Astrocyte (in vitro differentiated cells and primary cell): ENCODE measurements around the gene CD82. TPM values are rescaled to one million over a fixed set of nuclear protein-coding genes. Genes with fewer than 3 reads are reported as not detected.

Experiments
- DNase-seq: peaks from one replicate; pipeline ENCODE4 v3.0.0-alpha.2; 2010; ENCODE audit warnings: low read depth
- FAIRE-seq: peaks from 2 replicates; lab custom pipeline; 2011; peaks lifted over from hg19 to GRCh38; lab: Jason Lieb, UNC
- H2AFZ ChIP-seq: 2 replicates; pipeline ENCODE4 v1.6.0; 2012; ENCODE audit warnings: low read depth, low read length, inconsistent platforms
- H3K27ac ChIP-seq: 2 replicates; pipeline ENCODE4 v1.5.1; 2011; ENCODE audit warnings: low read depth, low read length, inconsistent platforms
- H3K27me3 ChIP-seq: 2 replicates; pipeline ENCODE4 v1.6.0; 2011; ENCODE audit warnings: low read length, inconsistent platforms; ENCODE audit not compliant: insufficient read depth
- H3K36me3 ChIP-seq: 2 replicates; pipeline ENCODE4 v1.5.1; 2011; ENCODE audit warnings: low read length, inconsistent platforms; ENCODE audit not compliant: insufficient read depth
- H3K4me1 ChIP-seq: 2 replicates; pipeline ENCODE4 v1.5.1; 2011; ENCODE audit warnings: low read length, inconsistent platforms; ENCODE audit not compliant: insufficient read depth
- H3K4me2 ChIP-seq: 2 replicates; pipeline ENCODE4 v1.6.0; 2012; ENCODE audit warnings: low read length, inconsistent platforms
- H3K4me3 ChIP-seq: 2 replicates; pipeline ENCODE4 v1.5.1; 2011; ENCODE audit warnings: low read depth, mild to moderate bottlenecking, low read length, inconsistent platforms; ENCODE audit not compliant: insufficient read depth
- H3K79me2 ChIP-seq: 2 replicates; pipeline ENCODE4 v1.6.0; 2012; ENCODE audit warnings: mild to moderate bottlenecking, low read length, inconsistent platforms; ENCODE audit not compliant: insufficient read depth
- H3K9ac ChIP-seq: 2 replicates; pipeline ENCODE4 v1.6.0; 2012; ENCODE audit warnings: mild to moderate bottlenecking, low read length, inconsistent platforms
- H3K9me3 ChIP-seq: 2 replicates; pipeline ENCODE4 v1.5.1; 2012; ENCODE audit warnings: low read depth, mild to moderate bottlenecking, low read length, inconsistent platforms; ENCODE audit not compliant: insufficient read depth
- H4K20me1 ChIP-seq: 2 replicates; pipeline ENCODE4 v1.6.0; 2012; ENCODE audit warnings: low read length, inconsistent platforms; ENCODE audit not compliant: insufficient read depth
- H3K27ac Mint-ChIP-seq: one replicate; pipeline ENCODE4 v1.8.0; 2021; ENCODE audit warnings: mild to moderate bottlenecking, mixed read lengths; ENCODE audit not compliant: unreplicated experiment
- H3K27me3 Mint-ChIP-seq: one replicate; pipeline ENCODE4 v1.8.0; 2021; ENCODE audit warnings: low read depth, mixed read lengths; ENCODE audit not compliant: unreplicated experiment
- H3K36me3 Mint-ChIP-seq: one replicate; pipeline ENCODE4 v1.8.0; 2021; ENCODE audit warnings: low read depth, mixed read lengths; ENCODE audit not compliant: unreplicated experiment
- H3K4me1 Mint-ChIP-seq: one replicate; pipeline ENCODE4 v1.8.0; 2021; ENCODE audit warnings: low read depth, mixed read lengths; ENCODE audit not compliant: unreplicated experiment
- H3K4me3 Mint-ChIP-seq: one replicate; pipeline ENCODE4 v1.8.0; 2021; ENCODE audit warnings: mild to moderate bottlenecking, moderate library complexity, mixed read lengths; ENCODE audit not compliant: unreplicated experiment
- H3K9me3 Mint-ChIP-seq: one replicate; pipeline ENCODE4 v1.8.0; 2021; ENCODE audit warnings: mild to moderate bottlenecking, mixed read lengths; ENCODE audit not compliant: unreplicated experiment
- CTCF ChIP-seq: IDR thresholded peaks from 2 replicates; pipeline ENCODE4 v1.5.1; 2011; ENCODE audit warnings: low read depth, mild to moderate bottlenecking, inconsistent platforms, low read length, moderate library complexity; ENCODE audit not compliant: insufficient read depth
- EZH2 ChIP-seq: IDR thresholded peaks from 2 replicates; pipeline ENCODE4 v1.6.1; 2012; ENCODE audit warnings: mild to moderate bottlenecking, low read length, inconsistent platforms; ENCODE audit not compliant: insufficient read depth
- total RNA-seq: library from RNA; stranded (reverse); gene quantifications from 2 replicates; pipeline ENCODE4 v1.2.1, GENCODE V29; 2021

The CD82 gene
- total RNA-seq, 1 donor from 2014 or later, result 74.5 TPM

GRCh38 chr11:44611687-44612434, 46.4 kb downstream of the CD82 start:
- H3K27ac ChIP-seq, result no peak overlapping the region
- H3K27ac Mint-ChIP-seq, result no peak overlapping the region
- FAIRE-seq, result no peak

GRCh38 chr11:44613153-44613552, 47.7 kb downstream of the CD82 start:
- Histone ChIP-seq H3K4me1 (no peaks in the 10 kb centered on the region), H3K27ac (no peak overlapping the region), H2AFZ (no peak overlapping the region), H3K4me2 (no peak overlapping the region), H3K36me3 (no peaks in the 10 kb centered on the region), H4K20me1 (peaks cover 5% of the 10 kb centered on the region), H3K9me3 (no peaks in the 10 kb centered on the region), H3K79me2 (no peaks in the 10 kb centered on the region), H3K4me3 (no peak overlapping the region), H3K9ac (no peak overlapping the region), H3K27me3 (no peaks in the 10 kb centered on the region)
- H3K27ac Mint-ChIP-seq, result no peak overlapping the region
- DNase-seq (no peak), FAIRE-seq (no peak)
- H3K4me3 Mint-ChIP-seq, result no peak overlapping the region
- no peaks in the 10 kb centered on the region for H3K9me3 Mint-ChIP-seq
- peaks cover 25% of the 10 kb centered on the region for H3K27me3 Mint-ChIP-seq
- no peaks in the 10 kb centered on the region for H3K4me1 Mint-ChIP-seq
- no peak for TF ChIP-seq CTCF
- H3K36me3 Mint-ChIP-seq, result peaks cover 24% of the 10 kb centered on the region

More at GRCh38 chr11:44611687-44612434, 46.4 kb downstream of the CD82 start:
- Histone ChIP-seq H3K27me3 (no peaks in the 10 kb centered on the region), H3K4me1 (no peaks in the 10 kb centered on the region), H4K20me1 (peaks cover 5% of the 10 kb centered on the region), H2AFZ (no peak overlapping the region), H3K4me2 (no peak overlapping the region), H3K9ac (no peak overlapping the region), H3K36me3 (no peaks in the 10 kb centered on the region), H3K9me3 (no peaks in the 10 kb centered on the region), H3K79me2 (no peaks in the 10 kb centered on the region), H3K4me3 (no peak overlapping the region)
- Mint-ChIP-seq H3K27me3 (peaks cover 32% of the 10 kb centered on the region), H3K36me3 (peaks cover 32% of the 10 kb centered on the region), H3K4me3 (no peak overlapping the region), H3K9me3 (peaks cover 3% of the 10 kb centered on the region), H3K4me1 (no peaks in the 10 kb centered on the region)
- DNase-seq, result no peak
- TF ChIP-seq EZH2 (no peak), CTCF (no peak)

- H3K9me3 ChIP-seq, result no peaks in the 10 kb centered on the region
- Mint-ChIP-seq H3K4me1 (no peaks in the 10 kb centered on the region), H3K27me3 (peaks cover 19% of the 10 kb centered on the region), H3K36me3 (peaks cover 24% of the 10 kb centered on the region), H3K9me3 (no peaks in the 10 kb centered on the region), H3K4me3 (no peak overlapping the region), H3K27ac (no peak overlapping the region)
- no peaks in the 10 kb centered on the region for H3K4me1 ChIP-seq
- no peak overlapping the region for H3K9ac ChIP-seq
- no peak for TF ChIP-seq CTCF
- no peak for TF ChIP-seq EZH2
- DNase-seq (no peak), FAIRE-seq (no peak)
- H3K27ac ChIP-seq, result no peak overlapping the region
- no peak overlapping the region for H2AFZ ChIP-seq
- H3K27me3 ChIP-seq, result no peaks in the 10 kb centered on the region
- H3K79me2 ChIP-seq, result no peaks in the 10 kb centered on the region
- peaks cover 5% of the 10 kb centered on the region for H4K20me1 ChIP-seq
- no peak overlapping the region for H3K4me2 ChIP-seq
- no peaks in the 10 kb centered on the region for H3K36me3 ChIP-seq
- no peak overlapping the region for H3K4me3 ChIP-seq
These were observed 48.9 kb downstream of the CD82 start for GRCh38 chr11:44614281-44614775.
